Stimulated activated CD8-positive, alpha-beta memory T cell treated with anti-CD3 and anti-CD28 coated beads, Interleukin-4, amount 100 ng/mL, for 48 hours (primary cell): ENCODE results near the gene ATG101.

Source experiments
- DNase-seq: peaks from one replicate; pipeline ENCODE4 v3.0.0-alpha.2; 2020

Gene ATG101, protein sequence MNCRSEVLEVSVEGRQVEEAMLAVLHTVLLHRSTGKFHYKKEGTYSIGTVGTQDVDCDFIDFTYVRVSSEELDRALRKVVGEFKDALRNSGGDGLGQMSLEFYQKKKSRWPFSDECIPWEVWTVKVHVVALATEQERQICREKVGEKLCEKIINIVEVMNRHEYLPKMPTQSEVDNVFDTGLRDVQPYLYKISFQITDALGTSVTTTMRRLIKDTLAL

DNA sequence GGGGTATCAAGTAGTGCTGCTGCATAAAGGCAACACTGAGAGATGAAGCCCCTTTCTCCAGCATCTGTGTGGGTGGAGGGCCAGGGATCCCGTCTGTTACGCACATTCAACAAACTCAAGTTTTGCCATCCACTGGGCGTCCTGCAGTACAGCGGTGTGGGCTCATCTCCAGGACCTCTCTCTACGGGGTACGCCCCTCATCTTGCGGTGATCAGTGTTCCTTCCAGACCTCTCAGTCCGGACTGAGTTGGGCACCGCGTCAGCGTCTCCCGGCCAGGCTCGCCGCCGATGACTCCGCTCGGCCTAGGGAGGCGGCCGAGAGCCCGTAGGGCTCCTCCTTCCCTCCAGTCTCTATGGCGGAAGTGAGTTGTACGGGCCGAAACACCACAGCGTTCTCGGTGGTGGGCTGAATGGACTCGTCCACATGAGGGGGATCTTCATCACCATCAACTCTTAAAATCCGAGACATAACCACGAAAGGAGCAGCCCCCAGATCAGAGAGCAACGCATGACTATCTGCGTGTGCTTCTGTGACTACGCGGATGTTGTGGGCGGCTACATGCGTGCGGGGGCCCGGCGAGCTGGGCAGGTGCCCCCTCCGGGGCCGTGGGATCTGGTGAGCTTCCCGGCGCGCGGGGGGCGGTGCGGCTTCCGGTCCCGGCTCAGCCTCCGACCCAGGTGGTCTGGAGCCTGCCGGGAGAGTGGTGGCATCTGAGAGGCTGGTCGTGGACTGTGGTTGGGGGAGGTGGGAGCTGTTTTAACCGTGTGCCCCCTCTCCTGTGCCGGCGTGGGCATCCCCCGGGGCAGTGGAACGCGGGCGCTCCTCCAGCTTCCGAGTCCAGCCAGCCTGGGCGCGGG lies at the start of gene ATG101:
Gene ATG101 (plus strand): TSS at position 652 of the 858 bp plus-strand sequence. CDS start 3,673 bp downstream, outside the sequence.
- peak; percentile 89 for DNase-seq

DNA sequence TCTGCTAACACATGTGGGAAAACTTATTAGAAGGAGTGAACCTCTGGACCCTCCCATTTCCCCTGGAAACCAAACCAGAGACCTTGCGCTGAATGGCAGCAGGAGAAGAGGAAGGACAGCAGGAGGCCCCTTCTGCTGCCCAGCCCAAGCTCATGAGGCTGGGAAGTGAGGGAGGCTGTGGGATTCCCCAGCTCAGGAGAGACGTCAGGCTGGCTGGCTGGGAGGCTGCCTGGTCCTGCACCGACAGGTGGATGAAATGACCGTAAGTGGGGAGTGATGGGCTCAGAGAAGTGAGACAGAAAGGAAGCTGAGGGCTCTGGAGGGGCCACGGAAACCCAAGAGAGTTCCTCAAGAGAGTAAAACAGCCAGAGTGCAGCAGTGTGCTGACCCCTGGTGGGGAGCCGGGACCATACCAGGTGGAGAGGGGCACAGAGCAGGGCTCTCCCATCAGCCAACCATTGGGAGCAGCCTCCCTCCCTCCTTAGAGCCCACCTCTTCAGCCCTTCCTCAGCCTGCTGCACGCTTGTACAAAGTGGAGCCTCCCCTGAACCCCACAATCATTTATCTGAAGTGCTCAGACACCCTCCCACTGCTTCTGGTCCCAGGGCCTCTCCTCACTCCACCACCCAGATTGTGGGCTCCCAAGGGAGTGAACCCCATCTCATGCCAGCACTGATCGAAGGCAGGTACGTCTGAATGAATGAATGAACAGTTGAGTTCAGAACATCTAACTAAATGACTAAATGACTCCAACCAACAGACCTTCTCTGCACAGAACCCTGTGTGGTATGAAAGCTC lies 49.0 kb upstream of the ATG101 start:
- DNase-seq, result peak; percentile 76

DNA sequence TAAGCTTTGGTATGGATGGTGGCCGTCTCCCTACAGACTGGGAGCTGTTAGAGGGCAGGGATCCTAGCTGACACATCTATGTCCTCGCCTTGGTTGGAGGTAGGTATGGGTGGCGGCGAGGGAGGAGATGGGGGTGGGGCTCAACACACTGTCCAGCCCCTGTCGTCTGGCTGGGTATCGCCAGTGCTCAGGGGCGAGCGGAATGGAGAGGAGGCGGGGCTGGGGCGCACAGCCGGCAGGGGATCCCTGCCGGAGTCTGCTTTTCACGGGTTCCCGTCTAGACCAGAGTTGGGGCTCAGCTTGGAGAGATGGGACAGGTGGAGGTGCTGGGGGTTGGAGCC lies 47.0 kb upstream of the ATG101 start:
- no peak for DNase-seq

DNA sequence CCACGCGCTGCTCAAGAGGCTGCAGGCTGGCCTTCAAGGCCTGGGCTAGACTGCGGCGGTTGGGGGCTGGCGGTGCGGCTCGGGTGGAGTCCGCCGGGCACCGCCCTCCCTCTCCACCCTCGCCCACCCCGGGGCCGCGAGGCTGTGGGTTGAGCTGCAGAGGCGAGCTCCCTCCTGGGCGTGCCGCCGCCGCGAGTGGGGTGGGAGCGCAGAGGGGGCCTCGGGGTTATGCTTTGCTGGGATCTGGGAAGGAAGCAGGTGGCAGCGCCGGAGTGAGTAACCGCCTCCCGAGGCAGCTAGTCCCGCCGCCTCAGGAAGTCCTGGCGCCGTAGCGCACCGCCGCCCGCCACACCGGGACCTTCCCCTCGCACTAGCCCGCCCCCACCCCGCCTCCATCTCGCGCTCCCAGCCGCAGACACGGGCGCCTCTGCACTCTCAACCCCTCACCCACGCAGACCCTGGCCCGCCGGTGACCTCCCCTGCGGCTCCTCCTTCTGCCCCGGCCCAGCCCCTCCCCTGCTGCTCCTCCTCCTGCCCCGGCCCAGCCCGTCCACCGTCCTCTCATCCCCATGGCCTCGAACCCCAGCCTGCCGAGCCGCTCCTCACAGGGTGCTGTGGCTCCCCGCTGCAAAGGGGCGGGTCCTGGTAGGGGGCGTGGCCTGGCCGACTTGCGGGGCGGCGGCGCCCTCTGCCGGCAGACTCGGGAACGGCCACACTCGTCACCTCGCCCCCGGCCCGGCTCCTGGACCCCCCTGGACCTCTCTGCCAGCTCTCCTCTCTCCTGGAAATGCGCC lies 46.4 kb upstream of the ATG101 start:
- peak; percentile 98 for DNase-seq

DNA sequence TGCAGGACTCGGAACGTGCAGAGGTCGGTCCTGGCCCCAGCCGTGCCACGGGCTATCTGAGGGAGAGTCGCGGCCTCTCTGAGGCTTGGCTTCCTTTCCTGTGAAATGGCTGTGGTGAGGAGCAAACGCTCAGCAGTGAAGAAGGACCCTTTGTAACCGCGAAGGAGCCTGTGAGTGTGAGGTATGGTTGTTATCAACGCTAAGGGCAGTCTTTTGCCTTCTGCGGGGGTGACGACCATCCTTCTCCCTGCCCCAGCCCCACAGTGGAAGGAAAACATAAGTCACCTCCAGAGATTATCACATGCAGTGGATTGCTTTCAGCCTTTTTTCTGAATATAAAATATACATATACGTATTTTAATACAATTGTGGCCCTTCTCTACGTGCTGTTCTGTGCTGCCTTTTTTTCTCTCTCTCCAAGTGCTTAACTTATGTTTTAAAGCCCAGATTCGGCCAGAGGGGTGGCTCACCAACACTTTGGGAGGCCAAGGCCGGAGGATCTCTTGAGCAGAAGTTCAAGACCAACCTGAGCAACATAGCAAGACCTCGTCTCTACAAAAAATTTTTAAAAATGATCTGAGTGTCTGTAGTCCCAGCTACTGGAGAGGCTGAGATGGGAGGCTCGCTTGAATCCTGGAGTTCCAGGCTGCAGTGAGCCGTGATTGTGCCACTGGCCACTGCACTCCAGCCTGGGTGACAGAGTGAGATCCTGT lies 45.6 kb upstream of the ATG101 start:
- DNase-seq, result no peak

DNA sequence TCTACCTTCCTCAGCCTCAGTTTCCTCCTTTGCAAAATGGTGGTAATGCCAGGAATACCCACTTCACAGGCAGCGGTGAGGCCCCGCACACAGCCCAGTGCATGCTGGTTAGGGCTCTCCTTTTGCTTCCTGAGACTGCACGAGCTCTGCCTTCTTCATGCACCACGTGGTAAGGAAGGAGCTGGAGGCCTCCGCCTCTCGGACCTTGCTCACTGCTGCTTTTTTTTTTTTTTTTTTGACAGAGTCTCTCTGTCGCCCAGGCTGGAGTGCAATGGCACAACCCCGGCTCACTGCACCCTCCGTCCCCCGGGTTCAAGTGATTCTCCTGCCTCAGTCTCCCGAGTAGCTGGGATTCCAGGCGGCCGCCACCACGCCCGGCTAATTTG lies 44.9 kb upstream of the ATG101 start:
- peak; percentile 75 for DNase-seq

DNA sequence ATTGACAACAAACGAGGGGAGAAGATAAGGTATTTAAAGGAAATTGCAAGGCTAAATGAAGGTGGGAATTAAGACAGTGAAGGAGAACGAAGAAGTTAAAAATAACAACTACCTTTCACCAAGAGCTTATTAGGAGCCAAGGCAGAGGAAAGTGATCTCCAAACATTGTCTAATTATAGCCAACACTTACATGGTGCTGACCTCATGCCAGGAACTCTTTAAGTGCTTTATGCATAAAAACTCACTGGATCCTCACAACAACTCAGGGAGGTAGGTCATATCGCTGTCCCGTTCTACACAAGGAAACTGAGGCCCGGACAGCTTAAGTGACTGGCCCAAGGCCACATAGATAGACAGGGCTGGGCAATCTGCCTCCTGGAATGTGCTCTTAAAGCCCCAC lies 43.5 kb upstream of the ATG101 start:
- no peak for DNase-seq

DNA sequence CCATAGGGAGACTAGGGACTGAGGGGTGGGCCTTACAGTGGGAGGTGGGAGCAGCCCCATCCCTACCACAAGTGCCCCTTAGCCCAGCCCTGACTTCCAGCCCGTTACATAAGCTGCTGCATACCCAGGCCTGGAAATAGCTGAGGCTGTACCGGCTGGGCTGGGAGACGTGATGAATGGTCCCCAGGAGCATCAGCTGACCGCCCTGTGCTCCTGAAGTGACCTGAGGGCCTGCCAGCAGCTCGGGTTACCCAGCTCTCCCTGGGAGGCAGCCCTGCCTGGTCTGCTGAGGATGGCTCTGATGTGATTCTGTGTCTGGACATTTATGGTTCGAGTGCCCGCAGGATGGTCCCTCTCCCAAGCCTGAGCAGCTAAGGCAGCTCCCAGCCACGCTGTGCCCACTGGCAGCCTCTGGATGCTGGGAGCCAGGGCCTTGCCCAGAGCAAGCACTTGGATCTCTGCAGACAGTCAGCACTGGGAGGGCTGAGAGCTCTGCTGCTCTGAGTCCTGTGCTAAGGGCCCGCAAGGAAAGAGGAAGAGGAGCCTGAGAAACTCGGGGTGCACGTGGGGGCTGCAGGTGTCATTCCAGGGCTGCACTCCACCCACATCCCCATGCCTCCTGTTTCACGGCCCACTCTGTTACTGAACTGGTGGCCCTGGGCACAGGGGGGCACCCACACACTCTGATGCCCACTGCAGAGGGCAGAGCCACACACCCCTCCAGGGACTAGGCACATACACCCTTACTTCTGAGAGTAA lies 42.5 kb upstream of the ATG101 start:
- DNase-seq, result no peak

DNA sequence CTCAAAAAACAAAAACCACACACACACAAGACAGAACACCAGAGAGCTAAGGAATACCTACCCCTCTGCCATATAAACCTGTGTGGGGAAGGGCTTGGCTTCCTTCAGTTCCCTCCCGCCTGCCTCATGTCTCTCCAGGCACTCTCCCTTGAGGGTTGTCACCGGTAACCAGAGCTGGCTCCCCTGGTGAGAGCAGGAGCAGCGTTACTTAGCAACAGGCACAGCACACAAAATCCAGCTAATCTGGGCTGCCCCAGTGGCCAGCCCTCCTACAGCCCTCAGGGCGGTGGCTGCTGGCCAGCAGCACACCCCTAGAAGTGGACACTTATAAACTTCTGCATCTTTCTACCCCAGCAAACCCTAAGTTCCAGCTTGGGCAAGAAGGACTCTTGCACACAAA lies 40.1 kb upstream of the ATG101 start:
- DNase-seq, result no peak

DNA sequence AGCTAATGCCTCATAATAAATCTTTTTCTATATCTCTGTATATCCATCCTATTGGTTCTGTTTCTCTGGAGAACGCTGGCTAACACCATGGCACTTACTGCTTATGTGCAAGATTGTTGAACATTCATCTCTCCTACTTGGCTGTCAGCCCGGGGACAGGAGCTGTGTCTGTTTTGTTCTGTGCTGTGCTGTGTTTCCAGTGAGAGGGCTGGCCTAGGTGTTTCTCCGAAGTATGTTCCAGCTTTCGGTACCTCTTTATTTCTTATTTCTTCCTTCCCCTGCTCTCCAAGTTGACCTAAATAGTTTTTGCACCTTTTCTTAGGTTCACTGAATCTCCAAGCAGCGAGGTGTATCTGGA lies 37.4 kb upstream of the ATG101 start:
- DNase-seq, result no peak

DNA sequence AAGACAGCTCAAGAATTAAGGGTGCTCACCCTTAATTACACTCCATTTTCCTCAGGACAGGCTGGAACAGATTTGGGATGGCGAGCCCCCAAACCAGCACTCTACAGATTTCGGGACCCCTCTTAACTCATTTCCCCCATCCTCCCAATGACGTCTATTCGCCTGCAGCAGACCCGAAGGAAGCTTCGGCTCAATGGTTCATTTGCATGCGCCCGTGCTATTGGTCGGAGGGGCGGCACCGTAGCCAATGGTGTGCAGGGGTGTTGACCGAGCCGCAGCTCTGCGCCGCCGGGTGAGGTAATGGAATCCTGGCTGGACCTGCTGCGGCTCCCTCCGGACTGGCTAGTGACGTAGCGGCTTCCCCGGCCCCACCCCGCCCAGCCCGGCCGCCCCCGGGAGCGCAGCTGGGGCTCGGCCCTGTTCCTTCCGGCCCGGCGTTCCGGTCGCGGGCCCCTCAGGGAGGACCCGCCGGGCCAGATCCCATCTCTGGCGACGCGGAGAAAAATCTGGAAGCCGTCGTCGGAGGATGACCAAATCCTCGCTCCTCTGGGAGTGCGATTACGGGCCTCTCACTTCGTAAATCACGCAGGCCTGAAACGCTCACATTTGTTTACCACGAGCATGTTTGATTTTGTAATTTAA lies 36.9 kb upstream of the ATG101 start:
- DNase-seq, result peak; percentile 94

DNA sequence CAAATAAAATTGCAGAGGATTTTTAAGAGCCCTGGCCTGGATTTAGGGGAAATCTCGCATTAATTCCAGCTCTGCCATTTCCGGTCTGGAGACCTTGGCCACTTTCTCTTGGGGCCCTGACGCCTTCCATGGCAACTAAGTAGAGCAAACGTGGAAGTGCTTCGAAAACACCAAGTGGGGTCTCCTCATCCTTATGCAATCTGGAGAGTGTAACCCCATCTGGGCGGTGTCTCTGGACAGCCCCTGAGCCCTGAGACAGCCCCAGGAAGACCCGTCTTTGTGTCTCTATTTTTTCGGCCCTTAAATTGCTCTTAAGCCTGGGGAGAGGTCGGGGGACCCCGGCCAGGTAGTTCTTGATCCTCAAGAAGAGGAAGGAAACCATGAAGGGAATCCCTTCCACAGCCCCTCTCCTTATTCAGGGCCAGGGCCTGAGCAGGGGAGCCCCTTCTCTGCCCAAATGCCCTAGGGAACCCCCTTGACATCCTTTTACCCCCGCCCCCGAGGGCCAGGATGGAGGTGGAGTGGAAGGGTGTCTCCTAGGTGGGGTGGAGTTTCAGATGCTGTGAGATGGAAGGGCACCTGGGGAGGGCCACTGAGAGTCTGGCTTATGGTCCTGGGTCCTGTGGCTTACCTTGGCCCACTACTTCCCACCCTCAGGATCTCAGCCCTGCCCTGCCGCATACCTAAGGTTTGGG lies 36.2 kb upstream of the ATG101 start:
- no peak for DNase-seq

DNA sequence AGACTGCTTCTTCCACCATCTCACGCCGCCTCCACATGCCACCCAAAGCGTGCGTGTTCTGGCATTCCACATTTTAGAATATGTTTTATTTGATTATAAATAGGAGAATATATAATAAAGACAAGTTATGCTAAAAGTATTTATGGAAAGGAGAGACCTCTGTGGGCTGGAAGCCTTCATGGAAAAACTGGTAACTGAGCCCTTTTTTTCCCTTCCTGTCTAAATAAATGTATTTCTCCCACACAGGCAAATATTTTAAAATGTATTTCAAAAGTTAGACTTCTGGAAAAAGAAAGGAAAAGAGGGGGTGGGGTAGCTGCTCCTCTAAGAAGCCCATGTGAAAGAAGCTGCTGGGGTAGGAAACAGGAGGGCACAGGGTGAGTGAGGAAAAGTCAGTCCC lies 34.6 kb upstream of the ATG101 start:
- DNase-seq, result no peak

DNA sequence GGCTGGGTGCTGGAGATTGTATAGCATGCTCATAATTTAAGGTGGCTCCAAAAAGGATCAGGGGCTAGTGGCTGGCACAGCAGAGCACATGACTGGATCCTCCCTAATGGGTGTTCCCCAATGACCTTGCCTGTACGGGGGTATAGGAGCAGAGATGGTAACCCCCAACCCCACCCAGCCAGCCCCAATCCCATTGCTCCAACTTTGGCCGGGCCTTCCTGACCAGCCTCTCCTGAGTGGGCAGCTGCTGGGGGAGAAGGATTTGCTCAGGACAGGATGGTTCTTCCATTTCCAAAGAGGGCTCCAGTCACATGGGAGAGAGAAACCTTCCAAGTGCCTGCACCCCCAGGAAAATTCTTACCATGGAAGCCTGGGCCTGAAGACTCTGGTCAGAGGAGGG lies 33.9 kb upstream of the ATG101 start:
- DNase-seq, result no peak

DNA sequence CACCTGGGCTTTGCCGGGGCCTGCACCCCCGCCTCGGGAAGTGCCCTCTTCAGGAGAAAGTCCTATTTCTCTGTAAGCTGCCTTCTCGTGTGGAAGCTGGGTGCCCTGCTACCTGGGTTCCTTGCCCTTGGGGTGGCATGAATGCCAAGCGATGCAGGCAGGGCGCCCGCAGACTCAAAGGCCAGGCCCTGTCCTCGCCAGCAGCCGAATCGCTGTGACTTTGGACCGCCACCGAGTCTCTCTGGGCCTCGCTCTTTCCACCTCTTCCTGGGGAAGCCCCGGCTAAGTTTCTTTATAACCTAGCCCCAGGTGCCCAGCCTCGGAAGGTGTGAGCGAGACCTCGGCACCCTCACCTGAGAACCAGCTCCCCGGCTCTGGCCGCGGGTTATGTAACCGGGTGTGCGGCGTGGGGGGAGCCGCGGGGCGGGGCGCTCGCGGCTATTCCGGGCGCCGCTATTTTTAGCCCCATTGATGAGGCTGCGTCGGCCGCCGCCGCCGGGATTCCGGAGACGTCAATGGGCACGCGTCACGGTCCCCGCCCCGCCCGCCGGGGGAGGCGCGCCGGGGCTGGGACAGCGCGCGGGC lies 33.1 kb upstream of the ATG101 start:
- DNase-seq, result peak; percentile 85

DNA sequence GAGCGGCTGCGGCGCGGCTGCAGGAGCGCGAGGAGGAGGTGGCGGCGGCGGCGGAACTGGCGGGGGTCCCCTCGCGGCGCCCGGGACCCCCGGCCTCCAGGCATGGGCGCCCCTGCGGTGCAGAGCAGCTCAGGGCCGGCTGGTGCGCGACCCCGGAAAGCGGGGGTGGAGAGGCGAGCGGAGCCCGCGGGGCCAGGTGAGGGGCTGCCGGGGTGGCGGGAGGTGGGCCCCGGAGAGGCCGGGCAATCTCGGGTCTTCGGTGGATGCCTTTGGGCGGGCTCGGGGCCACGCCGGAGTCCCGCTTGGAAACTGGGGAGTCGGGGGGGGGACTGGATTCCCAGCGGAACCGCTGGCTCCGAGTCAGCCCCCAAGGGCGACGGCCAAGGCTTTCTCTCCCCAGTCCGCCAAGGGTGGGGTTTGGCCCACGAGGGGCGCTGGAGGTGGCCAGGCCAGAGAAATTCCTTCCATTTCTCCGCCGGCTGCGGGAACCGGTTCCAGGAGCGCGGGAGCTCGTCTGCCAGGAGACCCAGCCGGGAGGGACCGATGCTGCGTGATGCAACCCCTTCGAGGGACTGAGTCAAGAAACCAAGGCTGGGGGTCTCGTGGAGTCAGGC lies 32.4 kb upstream of the ATG101 start:
- peak; percentile 45 for DNase-seq

DNA sequence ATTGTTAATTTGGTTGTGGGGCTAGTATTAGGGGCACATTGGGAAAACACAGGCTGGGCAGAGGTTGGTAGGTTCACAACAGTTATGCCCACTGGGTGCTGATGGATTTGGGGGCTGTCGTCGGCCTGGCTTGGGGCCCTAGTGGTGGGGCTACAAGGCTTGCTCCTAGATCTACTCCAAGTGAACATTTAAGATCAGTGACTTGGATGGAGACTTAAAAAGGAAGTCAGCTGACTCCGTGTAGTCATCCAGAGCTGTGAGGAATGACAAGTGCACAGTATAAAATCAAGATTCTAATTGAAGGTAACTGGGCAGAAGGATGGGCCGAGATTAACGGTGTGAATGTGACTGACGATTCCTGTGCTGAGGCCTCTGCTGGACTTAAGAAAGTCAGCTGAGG lies 31.3 kb upstream of the ATG101 start:
- no peak for DNase-seq

DNA sequence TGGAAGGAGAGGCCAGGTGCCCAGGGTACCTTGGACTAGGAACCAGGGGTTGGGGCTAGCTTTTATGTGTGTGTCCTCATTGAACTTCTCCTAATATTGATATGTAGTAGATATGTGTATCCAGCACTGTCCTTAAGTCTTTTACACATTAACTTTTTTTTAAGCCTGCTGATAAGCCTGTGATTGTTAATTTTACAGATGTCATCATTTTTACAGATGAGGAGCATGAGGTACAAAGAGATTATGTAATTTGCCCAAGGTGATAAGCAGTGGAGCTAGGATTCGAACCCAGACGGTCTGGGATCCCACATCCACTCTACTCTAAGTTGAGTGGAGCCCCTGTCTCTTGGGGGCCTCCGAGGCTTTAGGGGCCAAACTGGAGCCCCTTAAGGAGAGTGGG lies 28.7 kb upstream of the ATG101 start:
- DNase-seq, result no peak

DNA sequence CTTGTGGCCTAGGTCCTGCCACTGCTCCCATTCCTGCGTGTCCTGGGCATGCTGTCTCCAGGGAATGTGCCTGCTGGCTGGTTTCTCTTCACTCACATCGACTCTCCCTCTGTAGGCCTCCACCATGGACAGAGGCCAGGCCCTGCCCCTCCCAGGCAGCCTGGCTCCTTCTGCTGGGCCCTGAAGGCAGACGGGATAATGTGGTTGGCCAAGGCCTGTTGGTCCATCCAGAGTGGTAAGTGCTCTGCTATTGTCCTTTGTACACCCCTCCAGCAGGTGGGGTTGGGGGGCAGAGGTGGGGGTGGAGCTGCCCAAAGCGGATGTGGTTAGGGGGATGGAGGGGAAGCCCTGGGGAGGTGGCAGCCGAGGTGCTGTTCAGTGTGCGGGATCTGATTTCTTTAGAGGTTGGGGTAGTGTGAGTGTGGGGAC lies 28.1 kb upstream of the ATG101 start:
- DNase-seq, result peak; percentile 58
